Stimulated activated CD8-positive, alpha-beta memory T cell treated with anti-CD3 and anti-CD28 coated beads, Interleukin-15, amount 100 ng/mL, for 1 hour (primary cell): Measurements from ENCODE around the gene SH3GL1.

Source experiments
- DNase-seq: peaks from one replicate; pipeline ENCODE4 v3.0.0-alpha.2; 2020; ENCODE audit warnings: low read depth

Gene SH3GL1

GRCh38 chr19:4375164-4376027 lies 25.0 kb downstream of the SH3GL1 start:
- no peak for DNase-seq

DNA sequence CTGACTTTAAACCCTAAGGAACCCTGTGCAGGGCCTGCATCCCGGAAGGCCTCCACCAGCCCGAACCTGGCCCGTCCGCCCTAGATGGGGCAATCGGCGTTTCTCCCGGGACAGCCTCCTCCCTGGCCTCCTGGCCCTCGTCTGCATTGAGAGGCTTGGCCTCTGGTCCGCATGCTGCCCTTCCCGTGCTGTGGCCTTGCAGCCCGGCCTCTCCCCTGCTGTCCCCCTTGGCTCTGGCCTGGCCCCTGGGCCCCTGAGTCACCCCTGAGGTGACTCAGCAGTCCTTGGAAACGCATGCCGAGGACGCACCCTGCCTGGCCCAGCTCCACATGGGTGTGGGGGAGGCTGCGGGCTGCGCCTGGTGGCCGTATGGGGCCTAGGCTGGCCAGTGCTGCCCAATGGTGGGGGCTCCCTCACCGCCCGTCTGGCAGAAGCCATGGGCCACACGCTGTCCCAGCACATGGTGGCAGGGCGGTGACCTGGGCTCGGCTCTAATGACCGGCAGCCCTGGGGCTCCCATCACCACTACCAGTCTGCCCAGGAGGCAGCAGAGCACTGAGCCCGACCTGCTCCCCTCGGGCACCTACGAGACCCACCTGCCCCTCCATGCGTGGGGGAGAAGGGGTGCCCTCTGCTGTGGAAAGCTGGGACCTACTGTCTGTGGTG lies 25.7 kb downstream of the SH3GL1 start:
- no peak for DNase-seq

DNA sequence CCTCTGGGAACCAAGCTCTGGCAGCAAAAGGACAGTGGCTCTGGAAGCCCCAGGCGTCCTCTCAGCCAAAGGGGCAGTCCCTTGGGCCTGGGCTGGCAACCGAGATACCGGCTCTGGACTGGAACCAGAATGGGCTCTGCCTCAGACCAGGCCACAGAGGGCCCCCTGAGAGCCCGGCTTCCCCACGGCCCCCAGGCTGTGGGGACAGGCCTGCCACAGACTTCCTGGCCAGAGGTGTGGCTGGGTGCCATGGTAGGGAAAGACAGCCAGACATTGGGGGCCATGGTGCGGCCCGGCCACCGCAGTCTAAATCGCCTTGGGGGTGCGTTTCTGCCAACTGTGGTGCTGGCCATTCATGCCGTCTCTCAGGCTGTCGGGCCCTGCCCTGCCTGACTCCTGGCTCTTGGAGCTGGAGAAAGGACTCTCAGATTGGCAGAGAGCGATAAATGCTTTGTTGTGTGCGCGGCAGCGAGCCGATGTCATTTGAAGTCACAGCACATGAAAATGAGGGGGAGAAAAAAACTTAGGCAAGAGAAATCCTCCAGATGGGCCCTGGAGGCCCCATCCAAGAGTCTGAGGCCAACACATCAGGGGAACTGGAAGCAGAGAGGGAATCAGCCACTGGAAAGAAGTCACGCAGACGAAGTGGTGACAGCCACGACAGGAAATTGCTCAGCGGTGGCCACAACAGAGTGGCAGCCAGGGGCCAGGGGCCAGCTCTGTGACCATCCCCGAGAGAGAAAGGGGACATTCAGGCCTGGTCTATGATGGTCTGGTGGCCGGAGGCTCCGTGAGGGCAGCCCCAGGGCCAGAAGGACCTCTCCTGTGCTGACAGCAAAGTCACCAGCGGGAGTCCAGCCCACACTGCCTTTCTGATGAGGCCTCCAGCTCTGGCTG lies 26.5 kb downstream of the SH3GL1 start:
- DNase-seq, result no peak

- DNase-seq, result no peak
Observed at GRCh38 chr19:4373013-4373367, 27.4 kb downstream of the SH3GL1 start.

GRCh38 chr19:4372165-4373012 lies 28.0 kb downstream of the SH3GL1 start:
- DNase-seq, result no peak

DNA sequence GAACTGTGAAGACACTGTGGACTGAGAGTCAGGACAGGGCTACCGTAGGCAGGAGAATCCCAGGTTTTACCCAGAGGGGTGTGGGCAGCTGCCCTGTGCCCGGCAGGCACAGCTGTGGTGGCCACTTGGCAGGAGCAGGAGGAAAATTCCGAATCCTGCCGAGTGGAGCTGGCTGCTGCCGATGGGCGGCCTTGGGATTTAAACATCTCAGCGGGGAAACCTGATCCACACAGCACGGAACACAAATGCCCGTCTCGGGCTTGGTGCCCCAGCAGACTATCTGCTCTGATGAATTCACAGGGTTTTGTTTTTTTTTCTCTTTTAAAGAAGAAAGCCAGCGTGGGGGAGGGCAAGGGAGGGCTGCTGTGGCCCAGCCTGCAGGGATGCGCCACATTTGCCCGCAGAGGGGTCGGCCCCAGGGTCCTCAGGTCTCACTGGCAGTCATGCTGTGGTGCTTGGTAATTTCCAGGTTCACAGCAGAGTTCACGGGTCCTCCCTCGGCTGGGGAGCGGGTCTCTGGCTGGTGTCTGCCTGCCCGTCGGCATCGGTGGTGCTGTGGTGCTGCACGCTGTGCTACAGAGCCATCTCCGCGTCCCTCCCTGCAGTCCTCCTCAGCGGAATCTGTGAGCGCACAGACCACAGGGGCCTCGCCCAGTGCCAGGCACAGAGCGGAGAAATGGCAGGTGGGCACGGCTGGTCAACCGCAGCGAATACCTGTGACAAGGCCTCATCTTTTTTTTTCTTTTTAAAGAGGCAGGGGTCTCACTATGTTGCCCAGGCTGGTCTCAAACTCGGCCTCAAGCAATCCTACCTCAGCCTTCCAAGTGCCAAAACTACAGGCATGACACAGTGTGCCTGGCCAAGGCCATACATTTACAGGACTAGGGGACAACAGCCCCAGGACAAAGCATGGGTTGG lies 28.8 kb downstream of the SH3GL1 start:
- DNase-seq, result no peak

GRCh38 chr19:4370418-4371041 lies 29.8 kb downstream of the SH3GL1 start:
- no peak for DNase-seq

DNA sequence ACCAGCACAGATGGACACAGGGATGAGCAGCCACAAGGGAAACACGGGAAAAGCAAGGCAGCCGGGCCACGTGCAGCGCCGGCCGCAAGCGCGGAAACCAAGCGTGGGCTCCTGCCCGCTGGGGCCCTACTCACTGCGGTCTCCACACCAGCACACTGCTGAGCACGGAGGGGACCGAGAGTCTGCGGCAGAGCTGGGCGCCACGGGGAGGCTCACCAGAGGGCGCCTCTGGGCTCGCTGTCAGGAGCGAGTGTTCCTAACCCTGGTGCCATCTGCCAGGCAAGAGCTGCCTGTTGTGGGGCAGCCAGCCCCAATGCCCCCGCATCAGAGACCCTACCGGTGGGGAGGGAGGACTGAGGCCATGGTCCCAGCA lies 30.5 kb downstream of the SH3GL1 start:
- DNase-seq, result peak; percentile 47

- peak; percentile 41 for DNase-seq
Observed at GRCh38 chr19:4369109-4369887, 31.0 kb downstream of the SH3GL1 start.

DNA sequence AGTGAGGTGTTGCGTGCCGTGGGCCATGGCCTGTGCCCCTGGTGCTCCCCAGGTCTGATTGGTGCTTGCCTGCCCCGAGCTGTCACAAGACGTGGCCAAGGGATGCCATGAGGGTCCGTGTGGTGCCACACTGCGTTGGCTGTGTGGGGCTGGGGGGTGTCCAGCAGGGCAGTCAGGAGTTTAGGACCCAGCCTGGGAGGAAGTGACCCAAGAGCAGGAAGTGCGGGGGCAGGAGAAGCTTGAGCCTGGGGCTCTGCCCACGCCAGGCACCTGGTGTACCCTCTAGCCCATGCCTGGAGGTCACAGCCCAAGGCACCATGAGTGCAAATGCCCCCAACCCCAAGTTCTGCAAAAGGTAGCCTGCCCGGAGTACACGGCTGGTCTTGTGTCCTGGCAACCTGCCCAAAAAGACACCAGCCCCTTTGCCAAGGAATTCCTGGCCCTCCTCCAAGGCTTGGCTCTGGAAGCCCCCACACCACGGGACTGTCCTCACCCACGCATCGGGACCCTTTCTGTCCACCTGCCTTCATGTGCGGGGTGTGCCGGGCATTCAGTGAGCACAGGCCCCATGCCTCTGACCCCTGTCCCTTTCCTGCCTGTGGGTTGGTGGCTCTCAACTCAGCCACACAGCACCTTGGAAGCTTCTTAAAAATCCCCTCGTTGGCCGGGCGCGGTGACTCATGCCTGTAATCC lies 32.1 kb downstream of the SH3GL1 start:
- DNase-seq, result no peak

- DNase-seq, result no peak
Observed at GRCh38 chr19:4367781-4368127, 32.6 kb downstream of the SH3GL1 start.

- DNase-seq, result no peak
Observed at GRCh38 chr19:4367336-4367723, 33.0 kb downstream of the SH3GL1 start.

- no peak for DNase-seq
Observed at GRCh38 chr19:4366666-4367335, 33.5 kb downstream of the SH3GL1 start.

- no peak for DNase-seq
Observed at GRCh38 chr19:4365791-4366665, 34.3 kb downstream of the SH3GL1 start.

DNA sequence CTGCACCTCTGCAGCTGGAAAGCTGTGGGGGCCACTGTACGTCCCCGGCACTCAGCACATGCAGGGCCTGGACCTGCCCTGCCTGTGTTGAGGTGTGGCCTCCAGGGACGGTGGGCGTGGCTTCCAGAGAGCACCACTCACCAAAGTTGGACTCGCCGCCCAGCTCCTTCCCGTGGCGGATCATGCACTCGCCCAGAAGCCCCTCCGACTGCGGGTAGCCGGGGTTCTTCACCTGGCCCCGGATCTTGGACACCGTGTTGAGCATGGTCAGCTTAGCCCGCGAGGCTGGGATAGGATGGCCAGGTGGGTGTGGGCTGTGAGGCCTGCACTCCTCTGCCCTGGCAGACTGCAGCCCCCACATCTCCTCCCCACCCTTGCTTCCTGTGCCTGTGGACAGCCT lies 35.0 kb downstream of the SH3GL1 start:
- DNase-seq, result no peak

DNA sequence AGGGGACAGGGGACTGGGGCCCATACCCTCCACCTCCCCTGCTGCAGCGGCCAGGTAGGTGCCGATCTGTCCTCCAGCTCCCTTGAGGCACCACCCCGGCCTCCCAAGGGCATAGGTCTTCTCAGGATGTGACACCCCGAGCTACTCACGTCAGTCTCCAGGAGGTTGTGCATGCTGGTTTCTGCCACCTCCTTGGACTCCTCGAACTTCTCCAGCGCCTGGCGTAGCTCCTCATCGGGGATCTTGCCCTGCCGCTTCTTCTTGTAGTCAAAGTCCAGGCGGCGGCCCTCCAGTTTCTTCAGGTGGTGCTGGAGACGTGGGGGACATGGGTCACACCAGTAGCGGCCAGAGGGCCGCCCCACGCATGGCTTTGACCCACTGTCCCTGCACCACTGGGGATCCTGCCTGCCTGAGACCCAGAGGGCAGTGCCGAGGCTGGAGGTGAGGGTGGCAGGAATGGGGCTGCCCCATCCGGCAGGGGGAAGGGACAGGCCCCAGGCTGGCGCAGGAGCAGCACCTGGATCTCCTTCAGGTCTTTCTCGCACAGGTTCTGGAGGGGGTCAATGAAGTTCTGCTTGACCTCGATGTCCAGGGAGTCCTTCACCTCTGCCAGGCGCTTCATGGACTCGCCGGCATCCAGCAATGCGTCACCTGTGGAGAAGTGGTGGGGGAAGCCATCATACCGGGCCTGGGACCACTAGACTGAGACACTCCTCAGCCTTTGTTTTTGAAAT lies 36.6 kb downstream of the SH3GL1 start:
- no peak for DNase-seq
